Thyroid gland (tissue), 4 donors: ENCODE data around the gene TRAIP.

Experiments used
- CTCF ChIP-seq, 6 experiments: fragments of 200-600 bp in 3 of 6; fragments of 450-650 bp in 3 of 6; sonication (generic) in 3 of 6; IDR thresholded peaks; one replicate each; pipeline ENCODE4 v1.5.1; 2016 to 2019; ENCODE audit warnings: antibody characterized with exemption in 6 of 6, mild to moderate bottlenecking in 2 of 6, inconsistent platforms in 1 of 6, moderate library complexity in 1 of 6
- POLR2A ChIP-seq, 2 donors: fragments of 450-650 bp; IDR thresholded peaks; one replicate each; pipeline ENCODE4 v1.6.1; 2017; ENCODE audit warnings: antibody characterized with exemption in 2 of 2, mild to moderate bottlenecking in 2 of 2, moderate library complexity in 1 of 2

- TF ChIP-seq CTCF (IDR thresholded peaks at IDR 0.05), result no peak
- TF ChIP-seq POLR2A (IDR thresholded peaks at IDR 0.05), result no peak
These were observed 74.8 kb downstream of the TRAIP start for GRCh38 chr3:49781415-49782199.
